Neutrophil (primary cell): ENCODE results near the gene CYSRT1.

Source experiments
- H3K27ac ChIP-seq: fragments of 200-600 bp; sonication (generic); 2 replicates; pipeline ENCODE4 v1.5.1; 2016; ENCODE audit warnings: mild to moderate bottlenecking, moderate library complexity
- H3K27me3 ChIP-seq: fragments of 200-600 bp; sonication (generic); 2 replicates; pipeline ENCODE4 v1.6.0; 2016; ENCODE audit warnings: mild to moderate bottlenecking
- H3K36me3 ChIP-seq: fragments of 200-600 bp; sonication (generic); 2 replicates; pipeline ENCODE4 v1.5.1; 2017
- H3K4me1 ChIP-seq, 2 experiments: fragments of 200-600 bp in 1 of 2; sonication (generic) in 1 of 2; 1 replicate in 1 of 2; 2 replicates in 1 of 2; pipeline versions ENCODE4 v1.5.1 to v1.6.1; 2013 to 2016; ENCODE audit warnings: low read depth in 1 of 2, low read length in 1 of 2, mild to moderate bottlenecking in 1 of 2, moderate library complexity in 1 of 2; ENCODE audit not compliant: control insufficient read depth in 1 of 2, insufficient read depth in 1 of 2
- H3K4me3 ChIP-seq, 2 experiments: fragments of 200-600 bp in 1 of 2; sonication (generic) in 1 of 2; 1 replicate in 1 of 2; 2 replicates in 1 of 2; pipeline ENCODE4 v1.5.1; 2013 to 2016; ENCODE audit warnings: low read depth in 1 of 2, low read length in 1 of 2, mild to moderate bottlenecking in 1 of 2, moderate library complexity in 1 of 2
- H3K9me3 ChIP-seq: fragments of 200-600 bp; sonication (generic); 2 replicates; pipeline ENCODE4 v1.5.1; 2016
- CTCF ChIP-seq: fragments of 200-600 bp; sonication (generic); IDR thresholded peaks from 2 replicates; pipeline ENCODE4 v1.5.1; 2016; ENCODE audit warnings: antibody characterized with exemption

The CYSRT1 gene

DNA sequence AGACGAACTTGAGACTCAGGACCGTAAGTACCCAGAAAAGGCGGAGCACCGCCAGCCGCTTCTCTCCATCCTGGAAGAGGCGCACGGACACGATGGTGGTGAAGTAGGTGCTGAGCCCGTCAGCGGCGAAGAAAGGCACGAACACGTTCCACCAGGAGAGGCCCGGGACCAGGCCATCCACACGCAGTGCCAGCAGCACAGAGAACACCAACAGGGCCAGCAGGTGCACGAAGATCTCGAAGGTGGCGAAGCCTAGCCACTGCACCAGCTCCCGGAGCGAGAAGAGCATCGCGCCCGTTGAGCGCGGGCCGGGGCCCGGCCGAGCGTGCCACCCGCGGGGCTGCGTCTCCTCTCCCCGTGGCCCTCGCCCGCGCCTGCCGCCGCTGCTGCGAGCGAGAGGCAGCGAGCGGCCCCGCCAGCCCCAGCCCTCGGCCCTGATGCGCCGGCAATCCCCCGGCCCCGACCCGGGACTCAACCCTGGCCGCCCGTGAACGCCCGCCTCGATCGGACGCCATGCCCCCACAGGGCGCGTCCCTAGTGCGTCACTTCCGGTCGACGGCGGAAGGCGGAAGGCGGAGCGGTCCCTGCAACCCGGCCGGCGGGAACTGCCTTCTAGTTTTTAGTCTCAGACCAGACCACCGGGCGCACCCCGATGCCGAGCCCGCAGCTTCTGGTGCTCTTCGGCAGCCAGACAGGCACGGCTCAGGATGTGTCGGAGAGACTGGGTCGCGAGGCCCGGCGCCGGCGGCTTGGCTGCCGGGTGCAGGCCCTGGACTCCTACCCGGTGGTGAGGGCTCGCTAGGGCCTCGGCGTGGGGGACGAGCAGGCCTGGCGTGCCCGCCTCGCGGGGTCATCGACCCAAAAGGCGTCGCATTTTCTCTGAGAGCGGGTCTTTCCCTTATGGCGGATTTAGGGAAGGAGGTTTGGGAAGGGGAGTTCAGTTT is 19.6 kb upstream of the CYSRT1 start, which contains the start of the genes NDOR1 and TMEM203:
Gene NDOR1, plus strand, starts transcription at position 575 of the 944 bp plus-strand sequence. Its CDS starts 78 bp downstream, at position 653.
Gene TMEM203, minus strand, starts transcription at position 523 of the 944 bp plus-strand sequence. Its CDS starts 234 bp downstream, at position 289.
- H3K9me3 ChIP-seq, result no peaks in the 10 kb centered on the region
- peaks cover 41 to 45% of the 10 kb centered on the region in 2 experiments for H3K4me1 ChIP-seq
- H3K27me3 ChIP-seq, result no peaks in the 10 kb centered on the region
- peak within 1 kb of the TSS; percentile 94 to 99 for H3K4me3 ChIP-seq
- no peak for TF ChIP-seq CTCF
- H3K36me3 ChIP-seq, result no peaks in the 10 kb centered on the region
- H3K27ac ChIP-seq, result peak within 1 kb of the TSS; percentile 88

DNA sequence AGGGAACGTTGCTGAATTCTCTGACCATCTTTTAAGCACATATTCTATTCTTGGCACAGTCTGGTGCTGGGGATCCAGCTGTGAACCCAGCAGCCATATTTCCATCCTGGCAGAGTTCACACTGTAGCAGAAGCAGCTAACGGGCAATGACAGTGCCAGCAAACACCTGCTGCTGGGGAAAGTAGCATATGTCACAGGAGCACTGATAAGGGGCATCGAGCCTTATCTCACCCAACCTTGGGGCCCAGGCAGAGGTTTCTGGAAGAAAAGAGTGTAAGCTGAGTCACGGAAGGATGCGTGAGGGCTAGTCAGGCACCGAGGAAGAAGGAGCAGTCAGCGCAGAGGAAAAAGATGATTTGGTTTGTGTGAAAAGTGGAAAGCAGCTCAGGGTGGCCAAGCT is 18.4 kb upstream of the CYSRT1 start:
- peak overlapping the region; percentile 94 to 99 for H3K4me3 ChIP-seq
- H3K27ac ChIP-seq, result peak overlapping the region; percentile 4
- peaks cover 35 to 38% of the 10 kb centered on the region in 2 experiments for H3K4me1 ChIP-seq
- no peaks in the 10 kb centered on the region for H3K27me3 ChIP-seq
- no peaks in the 10 kb centered on the region for H3K36me3 ChIP-seq
- H3K9me3 ChIP-seq, result no peaks in the 10 kb centered on the region
- TF ChIP-seq CTCF, result no peak

GRCh38 chr9:137211532-137211931 is 13.4 kb upstream of the CYSRT1 start:
- no peak for TF ChIP-seq CTCF
- Histone ChIP-seq H3K4me1 (peaks cover 13% of the 10 kb centered on the region in 2 experiments), H3K27ac (no peak overlapping the region), H3K27me3 (no peaks in the 10 kb centered on the region), H3K9me3 (no peaks in the 10 kb centered on the region), H3K4me3 (no peak overlapping the region), H3K36me3 (peaks cover 44% of the 10 kb centered on the region)

DNA sequence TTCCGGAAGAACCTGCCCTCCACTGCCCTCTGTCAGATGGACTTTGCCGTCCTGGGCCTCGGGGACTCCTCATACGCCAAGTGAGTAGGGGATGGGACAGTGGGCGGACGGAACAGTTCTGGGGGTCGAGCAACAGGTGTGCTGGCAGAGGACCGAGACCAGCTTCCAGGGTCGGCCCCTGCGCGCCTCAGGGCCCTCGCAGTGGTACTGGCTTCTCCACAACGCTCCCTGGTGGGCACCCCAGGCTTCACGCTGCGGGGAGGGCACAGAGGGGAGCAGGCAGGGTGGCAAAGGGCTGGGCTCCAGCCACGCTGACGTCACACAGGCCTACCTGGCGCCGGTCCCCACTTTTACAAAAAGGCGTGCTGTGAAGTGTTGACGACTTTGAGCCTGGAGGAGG is 12.5 kb upstream of the CYSRT1 start:
- peaks cover 54% of the 10 kb centered on the region for H3K36me3 ChIP-seq
- no peaks in the 10 kb centered on the region for H3K27me3 ChIP-seq

More for the DNA sequence above, 12.5 kb upstream of the CYSRT1 start:
- peaks cover 3% of the 10 kb centered on the region in 2 experiments for H3K4me1 ChIP-seq
- no peak overlapping the region for H3K27ac ChIP-seq
- no peak overlapping the region for H3K4me3 ChIP-seq
- no peaks in the 10 kb centered on the region for H3K9me3 ChIP-seq
- TF ChIP-seq CTCF, result no peak
